GM12873 (cell line): Measurements from ENCODE around the gene PRELID3B.

Experiments
- CTCF ChIP-seq: IDR thresholded peaks from 2 replicates; pipeline ENCODE4 v1.5.1; 2012; ENCODE audit warnings: low read depth, mild to moderate bottlenecking, moderate library complexity, low read length, control low read depth; ENCODE audit not compliant: insufficient read depth; ENCODE audit errors: missing control alignments

Gene PRELID3B

GRCh38 chr20:59069026-59069425 is 26.4 kb upstream of the PRELID3B start:
- no peak for TF ChIP-seq CTCF

- TF ChIP-seq CTCF = no peak
Observed at GRCh38 chr20:59068534-59068933, 25.9 kb upstream of the PRELID3B start.

GRCh38 chr20:59064214-59064722 is 21.7 kb upstream of the PRELID3B start:
- no peak for TF ChIP-seq CTCF

GRCh38 chr20:59063358-59064213 is 21.0 kb upstream of the PRELID3B start:
- TF ChIP-seq CTCF = no peak

- no peak for TF ChIP-seq CTCF
Observed at GRCh38 chr20:59062081-59062480, 19.5 kb upstream of the PRELID3B start.

GRCh38 chr20:59055302-59055701 is 12.7 kb upstream of the PRELID3B start:
- TF ChIP-seq CTCF = peak; percentile 28

- TF ChIP-seq CTCF = no peak
Observed at GRCh38 chr20:59051666-59052185, 9.1 kb upstream of the PRELID3B start.
